HG03064 (cell line): ENCODE results near the gene PPP1R12C.
"Not testable (repeated sequence)": the region's sequence is repeated elsewhere in the genome, so short reads cannot be mapped to it uniquely, and the experiment has no call there.

Source experiments
- ATAC-seq: cut with Tn5 transposase; IDR thresholded peaks from one replicate; pipeline ENCODE4 v1.9.1; 2021; ENCODE audit warnings: low read depth; ENCODE audit not compliant: unreplicated experiment

The PPP1R12C gene

GRCh38 chr19:55112777-55113569 is 4.5 kb downstream of the PPP1R12C start:
- ATAC-seq = no peak

GRCh38 chr19:55112246-55112776 is 5.1 kb downstream of the PPP1R12C start:
- ATAC-seq = no peak

- no peak for ATAC-seq
These were observed 6.1 kb downstream of the PPP1R12C start for GRCh38 chr19:55111238-55111831.

- ATAC-seq = no peak
These were observed 7.7 kb downstream of the PPP1R12C start for GRCh38 chr19:55109527-55110291.

- not testable (repeated sequence) for ATAC-seq
These were observed 10.2 kb downstream of the PPP1R12C start for GRCh38 chr19:55107252-55107651.

- ATAC-seq = no peak
These were observed 10.8 kb downstream of the PPP1R12C start for GRCh38 chr19:55106591-55106990.

GRCh38 chr19:55105237-55105636 is 12.2 kb downstream of the PPP1R12C start:
- no peak for ATAC-seq

GRCh38 chr19:55103190-55103589 is 14.2 kb downstream of the PPP1R12C start:
- no peak for ATAC-seq

GRCh38 chr19:55101261-55101660 is 16.2 kb downstream of the PPP1R12C start:
- ATAC-seq = no peak

- no peak for ATAC-seq
These were observed 17.6 kb downstream of the PPP1R12C start for GRCh38 chr19:55099557-55100506.

GRCh38 chr19:55098716-55099556 is 18.5 kb downstream of the PPP1R12C start:
- no peak for ATAC-seq

- no peak for ATAC-seq
These were observed 19.3 kb downstream of the PPP1R12C start for GRCh38 chr19:55097864-55098715.

GRCh38 chr19:55096061-55096701 is 21.3 kb downstream of the PPP1R12C start:
- ATAC-seq = no peak

- ATAC-seq = no peak
These were observed 22.0 kb downstream of the PPP1R12C start for GRCh38 chr19:55095260-55096060.

- no peak for ATAC-seq
These were observed 22.8 kb downstream of the PPP1R12C start for GRCh38 chr19:55094456-55095259.
